OCI-LY7 (cell line): ENCODE data around the gene ZMAT5.

Experiments
- CTCF ChIP-seq: fragments of 200-600 bp; sonication (generic); conservative IDR thresholded peaks from 2 replicates; pipeline ENCODE4 v1.5.1; 2014; ENCODE audit warnings: mild to moderate bottlenecking, antibody characterized with exemption, low read length, moderate library complexity, mixed read lengths
- EZH2phosphoT487 ChIP-seq: fragments of 200-600 bp; sonication (generic); IDR thresholded peaks from 2 replicates; pipeline ENCODE4 v1.6.1; 2018; ENCODE audit warnings: low read depth, borderline replicate concordance, mild to moderate bottlenecking, mixed run types, antibody characterized with exemption, low read length, moderate library complexity, mixed read lengths

DNA sequence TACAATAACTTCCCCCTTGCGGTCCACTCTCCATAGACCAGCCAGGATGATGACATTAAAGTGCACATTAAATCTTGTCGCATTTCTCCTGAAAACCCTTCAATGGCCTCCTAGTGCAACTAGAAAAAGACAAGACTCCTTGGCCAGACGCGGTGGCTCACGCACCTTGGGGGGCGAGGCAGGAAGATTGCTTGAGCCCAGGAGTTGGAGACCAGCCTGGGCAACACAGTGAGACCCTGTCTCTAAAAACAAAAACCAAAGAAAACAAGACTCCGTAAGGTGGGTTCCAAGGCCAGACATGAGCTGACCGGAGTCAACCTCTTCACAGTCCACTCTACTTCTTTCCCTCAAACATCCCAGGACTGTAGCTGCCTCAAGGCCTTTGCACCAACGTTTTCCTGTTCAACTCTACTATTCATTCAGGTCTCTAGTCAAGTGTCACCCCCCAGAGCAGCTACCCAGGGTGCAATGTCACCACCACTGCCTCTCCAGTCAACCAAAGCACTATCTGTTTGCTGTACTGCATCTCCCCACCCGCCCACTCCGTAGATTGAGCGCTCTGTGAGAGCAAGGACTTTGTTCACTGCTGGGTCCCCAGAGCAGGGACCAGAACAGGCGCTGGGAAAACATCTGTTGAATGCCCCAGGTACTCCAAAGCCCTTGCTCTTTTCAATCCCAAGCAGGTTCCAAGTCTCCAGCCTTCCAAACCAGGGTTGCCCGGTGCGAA lies 739 bp downstream of the ZMAT5 start:
- TF ChIP-seq CTCF (no peak), EZH2phosphoT487 (no peak)
